Suprapubic skin (tissue), 4 donors: ENCODE measurements around the gene GMDS. TPM values are rescaled to one million over a fixed set of nuclear protein-coding genes. Genes with fewer than 3 reads are reported as not detected.
A peak's percentile ranks its signal among the peaks of the same experiment; 100 is the strongest.

Source experiments
- DNase-seq, 2 donors: peaks; one replicate each; pipeline ENCODE4 v3.0.0-alpha.2; 2019; ENCODE audit warnings: low spot score in 2 of 2
- H3K27ac ChIP-seq: fragments of 200-600 bp; sonication (generic); one replicate; pipeline ENCODE4 v1.5.1; 2019
- H3K27me3 ChIP-seq: fragments of 200-600 bp; sonication (generic); one replicate; pipeline ENCODE4 v1.5.1; 2019
- H3K36me3 ChIP-seq: fragments of 200-600 bp; sonication (generic); one replicate; pipeline ENCODE4 v1.5.1; 2019
- H3K4me1 ChIP-seq: fragments of 200-600 bp; sonication (generic); one replicate; pipeline ENCODE4 v1.5.1; 2019
- H3K4me3 ChIP-seq: fragments of 200-600 bp; sonication (generic); one replicate; pipeline ENCODE4 v1.5.1; 2019; ENCODE audit warnings: mild to moderate bottlenecking
- H3K9me3 ChIP-seq: fragments of 200-600 bp; sonication (generic); one replicate; pipeline ENCODE4 v1.5.1; 2019
- CTCF ChIP-seq, 2 donors: fragments of 200-600 bp in 1 of 2; fragments of 450-650 bp in 1 of 2; sonication (generic) in 1 of 2; IDR thresholded peaks; one replicate each; pipeline ENCODE4 v1.5.1; 2016 to 2019; ENCODE audit warnings: antibody characterized with exemption in 2 of 2, mild to moderate bottlenecking in 1 of 2, moderate library complexity in 1 of 2
- EP300 ChIP-seq: sonication (generic); formaldehyde crosslinking; IDR thresholded peaks from one replicate; pipeline ENCODE4 v1.6.1; 2017; ENCODE audit warnings: antibody characterized with exemption
- POLR2A ChIP-seq, 2 donors: fragments of 450-650 bp; IDR thresholded peaks; one replicate each; pipeline ENCODE4 v1.6.1; 2017; ENCODE audit warnings: antibody characterized with exemption in 2 of 2, mild to moderate bottlenecking in 2 of 2, moderate library complexity in 2 of 2
- POLR2AphosphoS5 ChIP-seq, 3 donors: sonication (generic); formaldehyde crosslinking; IDR thresholded peaks; one replicate each; pipeline ENCODE4 v1.6.1; 2017; ENCODE audit warnings: antibody characterized with exemption in 3 of 3
- WGBS: methylation state at CpG from one replicate; pipeline ENCODE4 v1.1.5; 2018; 5-methylcytosine and 5-hydroxymethylcytosine counted together
- total RNA-seq, 4 donors: library from RNA; depleted of rRNA; stranded (reverse); fragments of >200 nt; gene quantifications; one replicate each; pipeline ENCODE4 v1.1.0, GENCODE V29; 2016

Gene GMDS
- total RNA-seq, 4 donors from 2014 or later = 11.7 to 19.3 (median 13.2) TPM

GRCh38 chr6:1615853-1616420, 629.5 kb downstream of the GMDS start:
- 78% methylated on average over 10 of the region's 10 CpGs for WGBS
- no peak for DNase-seq
- Histone ChIP-seq H3K27me3 (peaks cover 84% of the 10 kb centered on the region), H3K4me3 (peak overlapping the region; percentile 71), H3K36me3 (no peaks in the 10 kb centered on the region), H3K9me3 (no peaks in the 10 kb centered on the region), H3K4me1 (peaks cover 46% of the 10 kb centered on the region), H3K27ac (no peak overlapping the region)
- TF ChIP-seq EP300 = no peak

- H3K27me3 ChIP-seq = peaks cover 81% of the 10 kb centered on the region
- 75% methylated on average over 22 of the region's 50 CpGs for WGBS
Observed at GRCh38 chr6:1615151-1615852, 630.1 kb downstream of the GMDS start.

GRCh38 chr6:1614448-1615150, 630.8 kb downstream of the GMDS start:
- H3K4me1 ChIP-seq = peaks cover 42% of the 10 kb centered on the region
- H3K27ac ChIP-seq = peak overlapping the region; percentile 56
- peak in 1 of 2 donors; percentile 60 for DNase-seq
- no peaks in the 10 kb centered on the region for H3K9me3 ChIP-seq
- H3K36me3 ChIP-seq = no peaks in the 10 kb centered on the region
- 14% methylated on average over 28 of the region's 85 CpGs for WGBS
- no peak for TF ChIP-seq POLR2AphosphoS5 (IDR thresholded peaks at IDR 0.05)
- TF ChIP-seq POLR2A (IDR thresholded peaks at IDR 0.05) = no peak
- no peak for TF ChIP-seq CTCF (IDR thresholded peaks at IDR 0.05)
- no peak for TF ChIP-seq EP300
- H3K27me3 ChIP-seq = peaks cover 74% of the 10 kb centered on the region
- peak overlapping the region; percentile 71 for H3K4me3 ChIP-seq

More at GRCh38 chr6:1615151-1615852, 630.1 kb downstream of the GMDS start:
- TF ChIP-seq POLR2AphosphoS5 (IDR thresholded peaks at IDR 0.05) = no peak
- TF ChIP-seq EP300 = no peak
- no peak for TF ChIP-seq POLR2A (IDR thresholded peaks at IDR 0.05)
- no peak for TF ChIP-seq CTCF (IDR thresholded peaks at IDR 0.05)
- H3K36me3 ChIP-seq = no peaks in the 10 kb centered on the region
- no peak for DNase-seq
- H3K27ac ChIP-seq = peak overlapping the region; percentile 56
- no peaks in the 10 kb centered on the region for H3K9me3 ChIP-seq
- H3K4me3 ChIP-seq = peak overlapping the region; percentile 71
- peaks cover 49% of the 10 kb centered on the region for H3K4me1 ChIP-seq

GRCh38 chr6:1613688-1614447, 631.5 kb downstream of the GMDS start:
- Histone ChIP-seq H3K27me3 (peaks cover 72% of the 10 kb centered on the region), H3K27ac (peak overlapping the region; percentile 56), H3K4me3 (peak overlapping the region; percentile 71), H3K9me3 (no peaks in the 10 kb centered on the region), H3K36me3 (no peaks in the 10 kb centered on the region), H3K4me1 (peaks cover 44% of the 10 kb centered on the region)
- WGBS = 17% methylated on average over 29 of the region's 60 CpGs
- no peak for TF ChIP-seq CTCF (IDR thresholded peaks at IDR 0.05)
- TF ChIP-seq EP300 = no peak
- TF ChIP-seq POLR2AphosphoS5 (IDR thresholded peaks at IDR 0.05) = no peak
- TF ChIP-seq POLR2A (IDR thresholded peaks at IDR 0.05) = no peak
- DNase-seq = no peak

- H3K4me3 ChIP-seq = peak overlapping the region; percentile 71
- TF ChIP-seq POLR2AphosphoS5 (IDR thresholded peaks at IDR 0.05) = no peak
- TF ChIP-seq POLR2A (IDR thresholded peaks at IDR 0.05) = no peak
- no peak for TF ChIP-seq CTCF (IDR thresholded peaks at IDR 0.05)
- no peak for TF ChIP-seq EP300
- peaks cover 50% of the 10 kb centered on the region for H3K4me1 ChIP-seq
- peaks cover 72% of the 10 kb centered on the region for H3K27me3 ChIP-seq
- H3K9me3 ChIP-seq = no peaks in the 10 kb centered on the region
- H3K36me3 ChIP-seq = no peaks in the 10 kb centered on the region
- 42% methylated on average over 3 of the region's 3 CpGs for WGBS
- DNase-seq = no peak
- peak overlapping the region; percentile 56 for H3K27ac ChIP-seq
Observed at GRCh38 chr6:1613346-1613687, 632.1 kb downstream of the GMDS start.
